ENCODE results near the gene DAPK1.

DAPK1 gene

GRCh38 chr9:87732344-87732743, 234.7 kb downstream of the DAPK1 start:
- no peak for TF ChIP-seq EZH2 (IDR thresholded peaks at IDR 0.05; ENCODE audit: borderline replicate concordance, low read length)
- TF ChIP-seq, protein P1, sequence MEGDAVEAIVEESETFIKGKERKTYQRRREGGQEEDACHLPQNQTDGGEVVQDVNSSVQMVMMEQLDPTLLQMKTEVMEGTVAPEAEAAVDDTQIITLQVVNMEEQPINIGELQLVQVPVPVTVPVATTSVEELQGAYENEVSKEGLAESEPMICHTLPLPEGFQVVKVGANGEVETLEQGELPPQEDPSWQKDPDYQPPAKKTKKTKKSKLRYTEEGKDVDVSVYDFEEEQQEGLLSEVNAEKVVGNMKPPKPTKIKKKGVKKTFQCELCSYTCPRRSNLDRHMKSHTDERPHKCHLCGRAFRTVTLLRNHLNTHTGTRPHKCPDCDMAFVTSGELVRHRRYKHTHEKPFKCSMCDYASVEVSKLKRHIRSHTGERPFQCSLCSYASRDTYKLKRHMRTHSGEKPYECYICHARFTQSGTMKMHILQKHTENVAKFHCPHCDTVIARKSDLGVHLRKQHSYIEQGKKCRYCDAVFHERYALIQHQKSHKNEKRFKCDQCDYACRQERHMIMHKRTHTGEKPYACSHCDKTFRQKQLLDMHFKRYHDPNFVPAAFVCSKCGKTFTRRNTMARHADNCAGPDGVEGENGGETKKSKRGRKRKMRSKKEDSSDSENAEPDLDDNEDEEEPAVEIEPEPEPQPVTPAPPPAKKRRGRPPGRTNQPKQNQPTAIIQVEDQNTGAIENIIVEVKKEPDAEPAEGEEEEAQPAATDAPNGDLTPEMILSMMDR (IDR thresholded peaks at IDR 0.05; ENCODE audit: low read length), result no peak
- H3K27me3 ChIP-seq (ENCODE audit: insufficient read depth, low read length), result no peaks in the 10 kb centered on the region

GRCh38 chr9:87732756-87733155, 235.1 kb downstream of the DAPK1 start:
- Histone ChIP-seq H3K27ac (ENCODE audit: low read depth, low read length, poor library complexity, severe bottlenecking) (no peak overlapping the region), H3K4me2 (ENCODE audit: low read length) (no peak overlapping the region), H3K79me2 (ENCODE audit: insufficient read depth, low read length) (no peaks in the 10 kb centered on the region), H3K9ac (ENCODE audit: low read length) (no peak overlapping the region), H2AFZ (ENCODE audit: low read length) (no peak overlapping the region), H3K9me3 (ENCODE audit: low read length) (no peaks in the 10 kb centered on the region), H3K9me2 (ENCODE audit: low read depth, low read length) (no peaks in the 10 kb centered on the region), H3F3A (ENCODE audit: insufficient read depth, low read length) (no peaks in the 10 kb centered on the region), H3K27me3 (ENCODE audit: insufficient read depth, low read length) (no peaks in the 10 kb centered on the region), H3K4me3 (ENCODE audit: low read depth, low read length, poor library complexity, severe bottlenecking) (no peak overlapping the region), H3K4me1 (ENCODE audit: insufficient read depth, low read length, severe bottlenecking) (no peaks in the 10 kb centered on the region), H3K36me3 (ENCODE audit: insufficient read depth, low read length) (no peaks in the 10 kb centered on the region), H4K20me1 (ENCODE audit: insufficient read depth, low read length) (no peaks in the 10 kb centered on the region)
- TF ChIP-seq, protein P1 (IDR thresholded peaks at IDR 0.05; ENCODE audit: low read length), result no peak
- TF ChIP-seq EZH2 (IDR thresholded peaks at IDR 0.05; ENCODE audit: borderline replicate concordance, low read length), result no peak

More at GRCh38 chr9:87732344-87732743, 234.7 kb downstream of the DAPK1 start:
- Histone ChIP-seq H3K27ac (ENCODE audit: low read depth, low read length, poor library complexity, severe bottlenecking) (no peak overlapping the region), H3K36me3 (ENCODE audit: insufficient read depth, low read length) (no peaks in the 10 kb centered on the region), H3K4me3 (ENCODE audit: low read depth, low read length, poor library complexity, severe bottlenecking) (no peak overlapping the region), H3K9me3 (ENCODE audit: low read length) (no peaks in the 10 kb centered on the region), H3K9me2 (ENCODE audit: low read depth, low read length) (no peaks in the 10 kb centered on the region), H3K9ac (ENCODE audit: low read length) (no peak overlapping the region), H3F3A (ENCODE audit: insufficient read depth, low read length) (no peaks in the 10 kb centered on the region), H3K79me2 (ENCODE audit: insufficient read depth, low read length) (no peaks in the 10 kb centered on the region), H3K4me1 (ENCODE audit: insufficient read depth, low read length, severe bottlenecking) (no peaks in the 10 kb centered on the region), H2AFZ (ENCODE audit: low read length) (no peak overlapping the region), H4K20me1 (ENCODE audit: insufficient read depth, low read length) (no peaks in the 10 kb centered on the region), H3K4me2 (ENCODE audit: low read length) (no peak overlapping the region)

DNA sequence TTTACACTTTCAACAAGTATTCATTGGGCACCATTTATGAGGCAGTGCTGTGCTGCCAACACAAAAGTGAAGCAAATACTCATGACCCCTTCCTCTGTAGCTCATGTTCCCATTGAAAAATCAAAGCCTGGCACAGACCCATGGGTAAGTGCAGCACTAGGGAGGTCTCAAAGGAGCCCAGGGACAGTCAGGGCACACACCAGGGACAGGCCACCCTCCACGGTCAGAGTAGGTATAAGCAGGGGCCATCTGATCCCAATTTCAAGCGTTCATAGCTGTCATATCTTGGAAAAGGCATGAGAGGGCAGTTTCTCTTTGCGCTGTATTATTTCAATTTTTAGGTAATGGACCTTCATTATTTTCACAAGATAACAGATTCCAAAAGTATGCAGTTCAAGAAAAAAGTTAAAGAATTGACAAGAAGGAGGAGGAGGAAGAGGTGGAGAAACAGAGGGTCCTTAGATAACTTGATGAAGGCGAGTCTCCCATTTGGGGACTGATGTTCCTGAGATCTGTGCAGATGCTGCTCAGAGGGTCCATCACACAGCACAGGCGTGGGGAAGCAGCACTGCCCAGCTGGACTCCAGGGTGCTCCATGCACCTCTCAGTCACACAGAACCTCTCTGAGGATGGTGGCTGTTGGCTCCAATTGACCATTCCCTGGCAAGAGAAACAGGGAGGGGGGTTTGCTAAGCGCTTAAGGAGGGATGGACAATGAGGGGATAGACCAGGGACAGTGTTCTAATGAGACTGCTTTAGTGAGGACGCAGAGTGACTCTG, 235.8 kb downstream of the DAPK1 start:
- no peak overlapping the region for H3K27ac ChIP-seq (ENCODE audit: low read depth, low read length, poor library complexity, severe bottlenecking)
- no peaks in the 10 kb centered on the region for H3K27me3 ChIP-seq (ENCODE audit: insufficient read depth, low read length)
- no peak overlapping the region for H3K4me3 ChIP-seq (ENCODE audit: low read depth, low read length, poor library complexity, severe bottlenecking)
- TF ChIP-seq, protein P1 (IDR thresholded peaks at IDR 0.05; ENCODE audit: low read length), result no peak
- no peak for TF ChIP-seq EZH2 (IDR thresholded peaks at IDR 0.05; ENCODE audit: borderline replicate concordance, low read length)
- H3K9me3 ChIP-seq (ENCODE audit: low read length), result no peaks in the 10 kb centered on the region
- H3K79me2 ChIP-seq (ENCODE audit: insufficient read depth, low read length), result no peaks in the 10 kb centered on the region
- no peaks in the 10 kb centered on the region for H3K36me3 ChIP-seq (ENCODE audit: insufficient read depth, low read length)
- no peaks in the 10 kb centered on the region for H4K20me1 ChIP-seq (ENCODE audit: insufficient read depth, low read length)
- no peak overlapping the region for H3K4me2 ChIP-seq (ENCODE audit: low read length)
- no peaks in the 10 kb centered on the region for H3K4me1 ChIP-seq (ENCODE audit: insufficient read depth, low read length, severe bottlenecking)
- H3K9me2 ChIP-seq (ENCODE audit: low read depth, low read length), result no peaks in the 10 kb centered on the region
- H2AFZ ChIP-seq (ENCODE audit: low read length), result no peak overlapping the region
- H3F3A ChIP-seq (ENCODE audit: insufficient read depth, low read length), result no peaks in the 10 kb centered on the region
- H3K9ac ChIP-seq (ENCODE audit: low read length), result no peak overlapping the region

Measured in OCI-LY1 (cell line).